Tibial artery (tissue), 4 donors: ENCODE data around the gene FAM114A1.

ENCODE experiments used
- DNase-seq, 2 donors: peaks; one replicate each; pipeline ENCODE4 v3.0.0-alpha.2; 2019
- H3K27ac ChIP-seq, 2 donors: fragments of 200-600 bp; sonication (generic) in 1 of 2; 1 replicate in 1 of 2; 2 replicates in 1 of 2; pipeline ENCODE4 v1.5.1; 2018 to 2019; ENCODE audit warnings: mild to moderate bottlenecking in 1 of 2
- H3K27me3 ChIP-seq, 2 donors: fragments of 200-600 bp; sonication (generic) in 1 of 2; one replicate each; pipeline versions ENCODE4 v1.5.1 to v1.6.0; 2016 to 2019
- H3K36me3 ChIP-seq, 3 donors: fragments of 200-600 bp; sonication (generic) in 2 of 3; one replicate each; pipeline ENCODE4 v1.5.1; 2016 to 2019; ENCODE audit warnings: mild to moderate bottlenecking in 2 of 3
- H3K4me1 ChIP-seq, 4 donors: fragments of 200-600 bp; sonication (generic) in 2 of 4; 1 replicate in 3 of 4; 2 replicates in 1 of 4; pipeline ENCODE4 v1.5.1; 2016 to 2019
- H3K4me3 ChIP-seq, 2 donors: fragments of 200-600 bp; sonication (generic) in 1 of 2; 1 replicate in 1 of 2; 2 replicates in 1 of 2; pipeline ENCODE4 v1.5.1; 2018 to 2019; ENCODE audit warnings: mild to moderate bottlenecking in 2 of 2
- H3K9me3 ChIP-seq, 3 donors: fragments of 200-600 bp; sonication (generic) in 1 of 3; one replicate each; pipeline ENCODE4 v1.5.1; 2016 to 2019
- intact Hi-C: fragments of 100-400 bp; cut with DNase I; formaldehyde crosslinking; loops from one replicate; pipeline ENCODE4 v1.15.0; 2023; ENCODE audit warnings: low total_unique reads
- TF ChIP-seq, protein P1 (sequence below), 2 experiments: fragments of 200-600 bp in 1 of 2; fragments of 450-650 bp in 1 of 2; IDR thresholded peaks; one replicate each; pipeline ENCODE4 v1.5.1; 2017 to 2019; ENCODE audit warnings: antibody characterized with exemption in 2 of 2, mild to moderate bottlenecking in 1 of 2, moderate library complexity in 1 of 2

FAM114A1 gene

DNA sequence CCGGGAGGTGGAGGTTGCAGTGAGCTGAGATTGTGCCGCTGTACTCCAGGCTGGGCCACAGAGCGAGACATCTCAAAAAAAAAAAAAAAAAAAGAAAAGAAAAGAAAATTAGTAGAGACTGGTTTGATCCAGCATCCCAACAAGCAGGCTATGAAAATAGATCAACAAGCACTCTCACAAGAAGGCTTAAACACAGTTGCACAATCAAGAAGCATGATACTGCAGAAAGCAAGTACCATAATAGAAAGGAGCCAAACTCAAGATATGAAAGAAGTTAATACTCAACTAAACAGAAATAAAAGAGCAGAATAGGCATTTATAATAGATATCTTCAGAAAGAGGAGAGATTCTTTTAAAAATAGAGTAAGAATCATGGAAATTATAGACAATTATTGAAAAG lies 21.6 kb upstream of the FAM114A1 start:
- Histone ChIP-seq H3K9me3 (no peaks in the 10 kb centered on the region), H3K27me3 (no peaks in the 10 kb centered on the region), H3K27ac (no peak overlapping the region), H3K4me3 (no peak overlapping the region), H3K36me3 (no peaks in the 10 kb centered on the region), H3K4me1 (no peaks in the 10 kb centered on the region)
- TF ChIP-seq, protein P1, sequence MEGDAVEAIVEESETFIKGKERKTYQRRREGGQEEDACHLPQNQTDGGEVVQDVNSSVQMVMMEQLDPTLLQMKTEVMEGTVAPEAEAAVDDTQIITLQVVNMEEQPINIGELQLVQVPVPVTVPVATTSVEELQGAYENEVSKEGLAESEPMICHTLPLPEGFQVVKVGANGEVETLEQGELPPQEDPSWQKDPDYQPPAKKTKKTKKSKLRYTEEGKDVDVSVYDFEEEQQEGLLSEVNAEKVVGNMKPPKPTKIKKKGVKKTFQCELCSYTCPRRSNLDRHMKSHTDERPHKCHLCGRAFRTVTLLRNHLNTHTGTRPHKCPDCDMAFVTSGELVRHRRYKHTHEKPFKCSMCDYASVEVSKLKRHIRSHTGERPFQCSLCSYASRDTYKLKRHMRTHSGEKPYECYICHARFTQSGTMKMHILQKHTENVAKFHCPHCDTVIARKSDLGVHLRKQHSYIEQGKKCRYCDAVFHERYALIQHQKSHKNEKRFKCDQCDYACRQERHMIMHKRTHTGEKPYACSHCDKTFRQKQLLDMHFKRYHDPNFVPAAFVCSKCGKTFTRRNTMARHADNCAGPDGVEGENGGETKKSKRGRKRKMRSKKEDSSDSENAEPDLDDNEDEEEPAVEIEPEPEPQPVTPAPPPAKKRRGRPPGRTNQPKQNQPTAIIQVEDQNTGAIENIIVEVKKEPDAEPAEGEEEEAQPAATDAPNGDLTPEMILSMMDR (IDR thresholded peaks at IDR 0.05): no peak
- intact Hi-C loops: no loop called here
- no peak for DNase-seq

GRCh38 chr4:38855466-38855865 lies 12.1 kb upstream of the FAM114A1 start:
- intact Hi-C loops: no loop called here
- Histone ChIP-seq H3K4me3 (no peak overlapping the region), H3K27me3 (no peaks in the 10 kb centered on the region), H3K36me3 (no peaks in the 10 kb centered on the region), H3K27ac (no peak overlapping the region), H3K4me1 (peaks cover 0 to 12% (median 0%) of the 10 kb centered on the region in 4 donors), H3K9me3 (no peaks in the 10 kb centered on the region)
- TF ChIP-seq, protein P1 (IDR thresholded peaks at IDR 0.05): no peak
- no peak for DNase-seq

DNA sequence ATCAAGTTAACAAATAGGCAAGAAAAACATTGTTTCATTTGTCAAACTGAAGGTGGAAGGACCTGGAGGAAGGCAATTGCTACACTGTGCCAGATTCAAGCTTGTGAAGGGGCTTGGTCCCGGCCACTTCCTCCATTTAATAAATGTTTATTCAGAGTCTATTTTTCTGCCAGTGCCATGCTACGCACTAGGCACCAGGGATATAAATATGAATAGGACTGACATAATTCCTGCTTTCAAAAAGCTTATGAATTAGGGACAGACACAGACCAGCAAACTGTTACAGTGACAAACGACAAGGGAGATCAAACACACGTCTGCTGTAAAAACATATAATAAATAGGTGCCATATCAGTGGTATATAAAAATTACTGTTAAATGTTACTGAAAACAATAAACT lies 11.6 kb upstream of the FAM114A1 start:
- peak overlapping the region; percentile 7 to 22 for H3K4me3 ChIP-seq
- intact Hi-C loops: no loop called here

GRCh38 chr4:38856524-38857337 lies 10.9 kb upstream of the FAM114A1 start, which contains the start of gene TLR6:
Gene TLR6, minus strand, starts transcription at chr4:38856817. Its CDS starts 27,344 bp downstream, at chr4:38829473.
- Histone ChIP-seq H3K9me3 (no peaks in the 10 kb centered on the region), H3K27me3 (no peaks in the 10 kb centered on the region), H3K4me3 (peak within 1 kb of the TSS; percentile 7 to 22), H3K4me1 (peaks cover 0 to 12% (median 0%) of the 10 kb centered on the region in 4 donors), H3K36me3 (no peaks in the 10 kb centered on the region), H3K27ac (peak within 1 kb of the TSS; percentile 42 to 53)
- peak in 1 of 2 donors; percentile 46 for DNase-seq
- TF ChIP-seq, protein P1 (IDR thresholded peaks at IDR 0.05): peak; percentile 62 to 72
- intact Hi-C loops: no loop called here

More for the DNA sequence above, 11.6 kb upstream of the FAM114A1 start:
- peaks cover 0 to 12% (median 0%) of the 10 kb centered on the region in 4 donors for H3K4me1 ChIP-seq
- H3K27me3 ChIP-seq: no peaks in the 10 kb centered on the region
- DNase-seq: no peak
- TF ChIP-seq, protein P1 (IDR thresholded peaks at IDR 0.05): no peak
- H3K9me3 ChIP-seq: no peaks in the 10 kb centered on the region
- no peak overlapping the region for H3K27ac ChIP-seq
- H3K36me3 ChIP-seq: no peaks in the 10 kb centered on the region

DNA sequence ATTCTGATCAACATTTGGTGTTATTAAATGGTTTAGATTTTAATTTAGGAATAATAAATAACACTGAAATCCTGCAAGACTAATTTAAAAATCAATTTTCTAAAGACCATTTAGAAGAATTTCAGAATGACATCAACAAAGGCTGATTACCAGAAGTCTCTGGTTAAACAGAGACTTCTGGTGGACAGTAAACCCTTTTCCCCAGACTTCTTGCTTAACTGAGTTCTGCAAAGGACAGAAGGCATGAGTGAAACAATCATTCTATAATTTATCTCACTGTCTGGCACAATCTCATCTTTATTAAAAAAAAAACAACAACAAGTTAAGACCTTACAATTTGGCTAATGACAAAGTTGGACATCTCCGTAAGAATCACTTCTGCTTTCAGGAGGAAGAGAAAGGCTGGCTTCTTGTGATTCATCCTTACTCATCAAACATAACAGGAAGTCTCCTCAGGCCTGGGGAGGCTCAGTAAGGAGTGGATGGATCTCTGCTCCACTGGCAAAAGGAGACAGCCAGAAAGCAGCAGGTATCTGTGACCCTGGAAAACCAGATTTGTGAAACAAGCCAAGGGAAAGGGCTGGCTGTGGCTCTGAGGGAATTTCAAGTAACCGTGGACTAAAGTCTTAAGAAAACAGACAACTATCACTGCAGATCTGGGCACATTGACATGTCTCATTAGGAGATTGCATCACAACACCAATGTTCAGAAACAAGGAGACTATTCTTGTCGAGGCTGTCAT lies 10.1 kb upstream of the FAM114A1 start:
- peaks cover 0 to 12% (median 0%) of the 10 kb centered on the region in 4 donors for H3K4me1 ChIP-seq
- no peaks in the 10 kb centered on the region for H3K27me3 ChIP-seq

More for the DNA sequence above, 10.1 kb upstream of the FAM114A1 start:
- TF ChIP-seq, protein P1 (IDR thresholded peaks at IDR 0.05): no peak
- peak; percentile 68 to 74 for DNase-seq
- intact Hi-C loops: no loop called here
- Histone ChIP-seq H3K9me3 (no peaks in the 10 kb centered on the region), H3K4me3 (no peak overlapping the region), H3K36me3 (no peaks in the 10 kb centered on the region), H3K27ac (peak overlapping the region; percentile 42 to 53)
